IMR-90 (cell line): ENCODE results near the gene LMOD1. TPM values are rescaled to one million over a fixed set of nuclear protein-coding genes. Genes with fewer than 3 reads are reported as not detected.

Source experiments
- ATAC-seq: fragments of 200-7000 bp; cut with Tn5 transposase; 2 replicates; pipeline ENCODE4 v1.9.1; 2020; ENCODE audit warnings: low read depth, mild to moderate bottlenecking, moderate library complexity
- BruUV-seq: library from RNA; stranded (reverse); fragments of 400-500 nt; replicated peaks from 2 replicates; lab custom pipeline; 2021; lab: Mats Ljungman, UMichigan
- CTCF ChIA-PET: fragments of 300-600 bp; formaldehyde crosslinking; extraction: SDS; loops from one replicate; lab custom pipeline; 2021; ENCODE audit warnings: antibody characterized with exemption; lab: Yijun Ruan, JAX
- POLR2A ChIA-PET: fragments of 300-600 bp; sonication (Branson Sonifier 250); formaldehyde crosslinking; loops from one replicate; lab custom pipeline; 2022; ENCODE audit warnings: antibody characterized with exemption; ENCODE audit not compliant: unreplicated experiment; lab: Charles Lee
- DNase-seq: peaks from one replicate; pipeline ENCODE4 v3.0.0; 2013
- H2AFZ ChIP-seq: replicated peaks from 2 replicates; pipeline ENCODE3; 2013; ENCODE audit warnings: low read length, mild to moderate bottlenecking; ENCODE audit not compliant: poor library complexity
- H2AK5ac ChIP-seq: 2 replicates; pipeline ENCODE4 v1.6.1; 2013; ENCODE audit warnings: low read depth, low read length, inconsistent platforms
- H2AK9ac ChIP-seq: replicated peaks from 2 replicates; pipeline ENCODE3; 2013; ENCODE audit warnings: mild to moderate bottlenecking, low read depth, low read length, moderate library complexity; ENCODE audit not compliant: poor library complexity
- H2BK120ac ChIP-seq: 2 replicates; pipeline ENCODE4 v1.6.1; 2013; ENCODE audit warnings: low read depth, low read length, inconsistent platforms
- H2BK15ac ChIP-seq: 3 replicates; pipeline ENCODE4 v1.6.1; 2013; ENCODE audit warnings: low read depth, low read length, inconsistent platforms
- H2BK20ac ChIP-seq: 2 replicates; pipeline ENCODE4 v1.6.1; 2013; ENCODE audit warnings: low read depth, mild to moderate bottlenecking, inconsistent platforms, low read length, moderate library complexity
- H2BK5ac ChIP-seq: 2 replicates; pipeline ENCODE4 v1.6.1; 2013; ENCODE audit warnings: mild to moderate bottlenecking, low read depth, low read length, inconsistent platforms; ENCODE audit not compliant: poor library complexity, severe bottlenecking
- H3K14ac ChIP-seq: replicated peaks from 2 replicates; pipeline ENCODE4 v1.6.1; 2013; ENCODE audit warnings: low read depth, low read length, inconsistent platforms
- H3K18ac ChIP-seq: 2 replicates; pipeline ENCODE4 v1.6.1; 2013; ENCODE audit warnings: low read depth, low read length, control low read depth
- H3K23ac ChIP-seq: 2 replicates; pipeline ENCODE4 v1.6.1; 2013; ENCODE audit warnings: low read depth, low read length, inconsistent platforms
- H3K27ac ChIP-seq: 2 replicates; pipeline ENCODE4 v1.5.1; 2013; ENCODE audit warnings: mild to moderate bottlenecking, control low read depth, low read length; ENCODE audit not compliant: insufficient read depth
- H3K27me3 ChIP-seq: 2 replicates; pipeline ENCODE4 v1.6.1; 2013; ENCODE audit warnings: low read length; ENCODE audit not compliant: control insufficient read depth, insufficient read depth
- H3K36me3 ChIP-seq: 2 replicates; pipeline ENCODE4 v1.6.1; 2013; ENCODE audit warnings: low read length, mixed read lengths; ENCODE audit not compliant: control insufficient read depth, insufficient read depth
- H3K4ac ChIP-seq: 2 replicates; pipeline ENCODE4 v1.6.1; 2013; ENCODE audit warnings: low read depth, low read length, inconsistent platforms
- H3K4me1 ChIP-seq: 2 replicates; pipeline ENCODE4 v1.6.1; 2013; ENCODE audit warnings: low read length, mixed read lengths; ENCODE audit not compliant: control insufficient read depth, insufficient read depth
- H3K4me2 ChIP-seq: 2 replicates; pipeline ENCODE4 v1.6.1; 2013; ENCODE audit warnings: low read depth, mild to moderate bottlenecking, control low read depth, low read length, moderate library complexity
- H3K4me3 ChIP-seq: 2 replicates; pipeline ENCODE4 v1.5.1; 2013; ENCODE audit warnings: low read depth, mild to moderate bottlenecking, control low read depth, low read length, moderate library complexity; ENCODE audit not compliant: insufficient read depth
- H3K56ac ChIP-seq: 2 replicates; pipeline ENCODE4 v1.6.1; 2013; ENCODE audit warnings: low read length, inconsistent platforms; ENCODE audit not compliant: insufficient read depth; ENCODE audit errors: extremely low read depth
- H3K79me1 ChIP-seq, 2 experiments: 2 replicates each; pipeline ENCODE4 v1.6.1; 2013; ENCODE audit warnings: low read length in 2 of 2, inconsistent platforms in 1 of 2, low read depth in 1 of 2
- H3K9ac ChIP-seq: 2 replicates; pipeline ENCODE4 v1.6.1; 2013; ENCODE audit warnings: low read depth, low read length, control low read depth
- H3K9me1 ChIP-seq: 2 replicates; pipeline ENCODE4 v1.6.1; 2013; ENCODE audit warnings: low read length, inconsistent platforms; ENCODE audit not compliant: insufficient read depth
- H3K9me3 ChIP-seq: 2 replicates; pipeline ENCODE4 v1.6.1; 2013; ENCODE audit warnings: low read length; ENCODE audit not compliant: control insufficient read depth, insufficient read depth
- H4K20me1 ChIP-seq: 2 replicates; pipeline ENCODE4 v1.6.1; 2013; ENCODE audit warnings: low read length, inconsistent platforms; ENCODE audit not compliant: insufficient read depth
- H4K5ac ChIP-seq: 2 replicates; pipeline ENCODE4 v1.6.1; 2013; ENCODE audit warnings: mild to moderate bottlenecking, low read depth, low read length, control low read depth
- H4K8ac ChIP-seq, 2 experiments: 2 replicates each; pipeline ENCODE4 v1.6.1; 2013; ENCODE audit warnings: low read depth in 2 of 2, low read length in 2 of 2, control low read depth in 1 of 2, inconsistent platforms in 1 of 2
- H4K91ac ChIP-seq: 2 replicates; pipeline ENCODE4 v1.6.1; 2013; ENCODE audit warnings: low read depth, low read length, inconsistent platforms; ENCODE audit not compliant: insufficient read depth
- MAFK ChIP-seq: IDR thresholded peaks from 2 replicates; pipeline ENCODE4 v1.6.1; 2012; ENCODE audit warnings: low read depth, low read length, improper control_type of control experiment
- MXI1 ChIP-seq: IDR thresholded peaks from 2 replicates; pipeline ENCODE4 v1.6.1; 2012; ENCODE audit warnings: low read depth, mild to moderate bottlenecking, low read length, moderate library complexity, borderline replicate concordance
- WGBS, 2 experiments: methylation state at CpG; one replicate each; pipeline versions ENCODE4 v1.1.5 to v1.1.7; 2013; ENCODE audit warnings: missing lambda C conversion rate in 2 of 2; ENCODE audit not compliant: insufficient read length in 1 of 2; ENCODE audit errors: extremely low coverage in 2 of 2; 5-methylcytosine and 5-hydroxymethylcytosine counted together
- dilution Hi-C: fragments of 300-500 bp; cut with HindIII; formaldehyde crosslinking; loops from one replicate; pipeline ENCODE4 v1.14.3; 2018; ENCODE audit warnings: low sequenced_read_pairs; ENCODE audit not compliant: unreplicated experiment
- in situ Hi-C: fragments of 300-500 bp; cut with MboI; formaldehyde crosslinking; loops from 3 replicates; pipeline ENCODE4 v1.14.3; 2019; ENCODE audit warnings: low sequenced_read_pairs, inconsistent platforms, mixed read lengths
- intact Hi-C: fragments of 100-400 bp; cut with micrococcal nuclease; formaldehyde crosslinking; loops from 2 replicates; pipeline ENCODE4 v1.10.0; 2022
- polyA plus RNA-seq, 3 experiments: library from polyadenylated mRNA; depleted of rRNA; stranded (reverse); fragments of >200 nt; gene quantifications; 2 replicates each; pipeline ENCODE4 v1.2.3, GENCODE V29; 2012; ENCODE audit warnings: low replicate concordance in 1 of 3
- total RNA-seq: library from RNA; depleted of rRNA; stranded (reverse); fragments of >200 nt; gene quantifications from 2 replicates; pipeline ENCODE4 v1.2.3, GENCODE V29; 2012

The LMOD1 gene
- total and polyA plus RNA-seq, 2 of the 4 experiments (the other 2 are of a cell fraction), result 51.7 to 53.2 TPM

- ATAC-seq (no peak), DNase-seq (no peak)
- intact Hi-C loops, result no loop called here
- peaks cover 15% of the 10 kb centered on the region; the same call in 1 of the 2 replicates for H3K9me1 ChIP-seq
- no peak overlapping the region; the same call in 1 of the 2 replicates for H3K23ac ChIP-seq
- H2BK20ac ChIP-seq, result no peak overlapping the region
- H4K5ac ChIP-seq, result no peak overlapping the region
- H2AK5ac ChIP-seq, result no peak overlapping the region
- BruUV-seq, result no TSS peak
- H3K4ac ChIP-seq, result no peak overlapping the region
- dilution Hi-C loops, result no loop called here
- no CpG with 5 or more reads among the region's 3 CpGs for WGBS, 2 experiments
- no peak overlapping the region for H3K4me3 ChIP-seq
- H3K56ac ChIP-seq, result no peak overlapping the region
- ChIA-PET POLR2A (interaction anchor here (0.7 kb wide), 1 partner anchor 107 kb away, joined by 7 read pairs; no protein-coding TSS in a partner anchor), CTCF (no interaction called here)
- H3K14ac ChIP-seq, result no peak overlapping the region
- H4K91ac ChIP-seq, result no peak overlapping the region
- peak; percentile 97 for TF ChIP-seq MAFK
- no peak for TF ChIP-seq MXI1
- H3K27ac ChIP-seq, result no peak overlapping the region
- no peaks in the 10 kb centered on the region; the same call in none of the 2 replicates for H4K20me1 ChIP-seq
- H3K9ac ChIP-seq, result no peak overlapping the region
- no peak overlapping the region for H4K8ac ChIP-seq
- no peak overlapping the region for H3K4me2 ChIP-seq
- H2BK5ac ChIP-seq, result no peak overlapping the region
- H3K27me3 ChIP-seq, result no peaks in the 10 kb centered on the region
- no peak overlapping the region for H2BK120ac ChIP-seq
- no peak overlapping the region for H3K18ac ChIP-seq
- no peak overlapping the region for H2BK15ac ChIP-seq
- H2AK9ac ChIP-seq, result no peak overlapping the region
- peaks cover 21 to 62% of the 10 kb centered on the region in 2 experiments for H3K79me1 ChIP-seq
- H2AFZ ChIP-seq, result no peak overlapping the region
- in situ Hi-C loops, result no loop called here
- H3K9me3 ChIP-seq, result no peaks in the 10 kb centered on the region
- peaks cover 7% of the 10 kb centered on the region for H3K36me3 ChIP-seq
- H3K4me1 ChIP-seq, result peaks cover 2% of the 10 kb centered on the region
These were observed 38.1 kb upstream of the LMOD1 start for GRCh38 chr1:201984446-201984845.
